ENCODE data around the gene ANKRD26. TPM values are rescaled to one million over a fixed set of nuclear protein-coding genes. Genes with fewer than 3 reads are reported as not detected.

ANKRD26 gene
- total RNA-seq, 2 donors from 2014 or later, result 5.1 to 7.0 TPM

DNA sequence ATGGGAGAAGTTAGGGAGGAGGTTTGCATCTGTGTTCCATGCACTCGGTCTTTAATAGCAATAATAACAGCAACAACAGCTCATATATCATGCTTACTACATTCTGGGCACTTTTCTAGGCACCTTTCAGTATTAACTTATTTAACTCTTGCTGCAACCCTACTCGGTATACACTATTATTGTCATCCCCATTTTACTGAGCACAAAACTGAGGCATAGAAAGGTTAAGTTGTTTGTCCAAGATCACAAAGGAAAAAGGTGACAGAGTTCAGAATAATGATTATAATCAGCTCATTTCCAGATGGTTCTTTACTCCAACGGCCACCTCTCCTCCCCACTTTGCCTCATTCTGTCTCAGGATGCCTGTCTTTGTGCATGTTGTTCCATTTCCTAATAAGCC lies 137.5 kb downstream of the ANKRD26 start:
- no peaks in the 10 kb centered on the region for H3K4me1 ChIP-seq
- DNase-seq, result no peak

DNA sequence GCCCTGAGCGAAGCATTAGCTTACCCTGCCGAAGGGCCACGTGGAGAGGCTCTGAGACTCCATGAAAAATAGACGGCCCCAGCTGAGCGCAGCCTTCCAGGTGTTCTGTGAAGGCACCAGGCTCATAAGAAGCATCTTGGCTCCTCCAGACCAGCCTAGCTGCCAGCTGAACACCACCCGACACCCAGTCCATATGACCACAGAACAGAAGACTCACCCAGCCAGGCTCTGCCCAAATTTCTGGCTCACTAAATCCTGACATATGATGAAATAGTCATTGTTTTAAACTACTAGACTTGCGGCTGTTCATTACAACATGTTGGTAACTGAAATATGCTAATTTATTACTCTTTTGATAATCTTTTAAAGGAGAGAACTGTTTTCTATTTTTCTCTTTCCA lies 140.0 kb downstream of the ANKRD26 start:
- H3K27me3 ChIP-seq, result no peaks in the 10 kb centered on the region
- TF ChIP-seq, protein P1, sequence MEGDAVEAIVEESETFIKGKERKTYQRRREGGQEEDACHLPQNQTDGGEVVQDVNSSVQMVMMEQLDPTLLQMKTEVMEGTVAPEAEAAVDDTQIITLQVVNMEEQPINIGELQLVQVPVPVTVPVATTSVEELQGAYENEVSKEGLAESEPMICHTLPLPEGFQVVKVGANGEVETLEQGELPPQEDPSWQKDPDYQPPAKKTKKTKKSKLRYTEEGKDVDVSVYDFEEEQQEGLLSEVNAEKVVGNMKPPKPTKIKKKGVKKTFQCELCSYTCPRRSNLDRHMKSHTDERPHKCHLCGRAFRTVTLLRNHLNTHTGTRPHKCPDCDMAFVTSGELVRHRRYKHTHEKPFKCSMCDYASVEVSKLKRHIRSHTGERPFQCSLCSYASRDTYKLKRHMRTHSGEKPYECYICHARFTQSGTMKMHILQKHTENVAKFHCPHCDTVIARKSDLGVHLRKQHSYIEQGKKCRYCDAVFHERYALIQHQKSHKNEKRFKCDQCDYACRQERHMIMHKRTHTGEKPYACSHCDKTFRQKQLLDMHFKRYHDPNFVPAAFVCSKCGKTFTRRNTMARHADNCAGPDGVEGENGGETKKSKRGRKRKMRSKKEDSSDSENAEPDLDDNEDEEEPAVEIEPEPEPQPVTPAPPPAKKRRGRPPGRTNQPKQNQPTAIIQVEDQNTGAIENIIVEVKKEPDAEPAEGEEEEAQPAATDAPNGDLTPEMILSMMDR (IDR thresholded peaks at IDR 0.05), result no peak
- no peak overlapping the region for H3K9ac ChIP-seq (ENCODE audit: low read depth in 2 of 2, low read length in 2 of 2)
- no peak for DNase-seq
- H3K9me3 ChIP-seq, result no peaks in the 10 kb centered on the region
- H3K4me3 ChIP-seq, result no peak overlapping the region
- no peaks in the 10 kb centered on the region for H3K36me3 ChIP-seq
- no peak overlapping the region for H3K27ac ChIP-seq
- H3K4me1 ChIP-seq, result no peaks in the 10 kb centered on the region
- intact Hi-C loops (cut with DNase I), result no loop called here

More for the DNA sequence above, 137.5 kb downstream of the ANKRD26 start:
- TF ChIP-seq, protein P1 (IDR thresholded peaks at IDR 0.05), result no peak
- H3K27me3 ChIP-seq, result no peaks in the 10 kb centered on the region
- no peak overlapping the region for H3K9ac ChIP-seq (ENCODE audit: low read depth in 2 of 2, low read length in 2 of 2)
- H3K36me3 ChIP-seq, result no peaks in the 10 kb centered on the region
- no peak overlapping the region for H3K4me3 ChIP-seq
- no peaks in the 10 kb centered on the region for H3K9me3 ChIP-seq
- intact Hi-C loops (cut with DNase I), result no loop called here
- H3K27ac ChIP-seq, result no peak overlapping the region

DNA sequence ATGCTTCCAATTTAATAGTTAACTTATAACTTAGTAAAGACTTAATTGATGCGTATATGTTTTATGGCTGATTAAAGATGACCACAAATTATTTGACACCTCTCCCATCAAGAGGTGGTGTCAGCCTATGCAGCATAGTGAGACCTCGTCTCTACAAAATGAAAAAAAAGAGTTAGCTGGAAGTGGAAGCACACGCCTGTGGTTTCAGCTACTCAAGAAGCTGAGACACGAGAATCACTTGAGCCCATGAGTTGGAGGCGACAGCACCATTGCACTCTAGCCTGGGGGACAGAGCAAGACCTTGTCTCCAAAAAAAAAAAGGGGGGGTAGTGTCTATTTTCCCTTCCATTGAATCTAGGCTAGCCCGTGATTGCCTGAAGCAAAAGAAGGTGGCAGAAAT lies 140.5 kb downstream of the ANKRD26 start:
- Histone ChIP-seq H3K4me1 (no peaks in the 10 kb centered on the region), H3K9ac (ENCODE audit: low read depth in 2 of 2, low read length in 2 of 2) (no peak overlapping the region), H3K27ac (no peak overlapping the region), H3K36me3 (no peaks in the 10 kb centered on the region), H3K9me3 (no peaks in the 10 kb centered on the region), H3K4me3 (no peak overlapping the region), H3K27me3 (no peaks in the 10 kb centered on the region)
- intact Hi-C loops (cut with DNase I), result no loop called here
- TF ChIP-seq, protein P1 (IDR thresholded peaks at IDR 0.05), result no peak
- no peak for DNase-seq

Other genes starting within 250 kb of the ANKRD26 start
- 10 to 100 TPM; 45.6 to 65.3 TPM for gene ABI1, start 239.5 kb downstream of the ANKRD26 start, total RNA-seq
- gene YME1L1, start 53.9 kb upstream of the ANKRD26 start, total RNA-seq, result 100 to 1,000 TPM; 102 to 113 TPM
- 1 to 10 TPM; 6.4 to 9.1 TPM for gene MASTL, start 54.9 kb upstream of the ANKRD26 start, total RNA-seq
- gene ACBD5, start 140.3 kb upstream of the ANKRD26 start, total RNA-seq, result 10 to 100 TPM; 32.3 to 52.4 TPM

Data from colonic mucosa (tissue), 4 donors.